Type B pancreatic cell (in vitro differentiated cells): ENCODE data around the gene VPS50. TPM values are rescaled to one million over a fixed set of nuclear protein-coding genes. Genes with fewer than 3 reads are reported as not detected.

ENCODE experiments used
- DNase-seq: peaks from one replicate; pipeline ENCODE4 v3.0.0; 2021; ENCODE audit warnings: mixed read lengths; ENCODE audit not compliant: unreplicated experiment; ENCODE audit errors: extremely low spot score
- H3K27ac Mint-ChIP-seq: 2 replicates; pipeline ENCODE4 v1.8.0; 2021; ENCODE audit warnings: mild to moderate bottlenecking, mixed read lengths
- H3K27me3 Mint-ChIP-seq: 2 replicates; pipeline ENCODE4 v1.8.0; 2021; ENCODE audit warnings: mixed read lengths
- H3K36me3 Mint-ChIP-seq: 2 replicates; pipeline ENCODE4 v1.8.0; 2021; ENCODE audit warnings: mixed read lengths
- H3K4me1 Mint-ChIP-seq: one replicate; pipeline ENCODE4 v1.8.0; 2021; ENCODE audit warnings: mixed read lengths; ENCODE audit not compliant: unreplicated experiment
- H3K4me3 Mint-ChIP-seq: 2 replicates; pipeline ENCODE4 v1.8.0; 2021; ENCODE audit warnings: mild to moderate bottlenecking, mixed read lengths
- H3K9me3 Mint-ChIP-seq: 2 replicates; pipeline ENCODE4 v1.8.0; 2021; ENCODE audit warnings: mixed read lengths
- total RNA-seq: library from RNA; stranded (reverse); gene quantifications from 2 replicates; pipeline ENCODE4 v1.2.1, GENCODE V29; 2021; ENCODE audit warnings: low replicate concordance
- TF ChIP-seq, protein P1 (sequence below): fragments of 200-600 bp; sonication (generic); conservative IDR thresholded peaks from 2 replicates; pipeline ENCODE4 v1.5.0; 2021; ENCODE audit warnings: antibody characterized with exemption, mild to moderate bottlenecking

VPS50 gene
- total RNA-seq, 1 donor from 2014 or later: 26.5 TPM

DNA sequence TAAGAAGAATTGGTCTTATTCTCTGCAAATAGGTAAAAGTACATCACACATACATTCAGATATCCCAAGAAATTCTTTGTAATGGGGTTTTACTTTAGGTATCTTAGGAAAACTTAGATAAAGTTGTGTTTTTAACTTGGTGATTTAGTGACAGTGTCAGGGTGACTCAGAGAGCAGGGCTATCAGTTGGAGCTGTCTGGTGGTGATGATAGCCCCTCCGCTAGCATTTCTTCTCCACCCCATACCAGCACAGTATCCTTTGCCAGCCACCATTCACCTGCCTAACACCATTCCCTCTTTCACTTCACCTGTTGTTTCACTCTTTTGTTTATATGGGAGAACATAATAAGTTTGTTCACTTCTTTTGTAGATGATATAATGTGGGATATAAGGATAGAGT is 30.4 kb downstream of the VPS50 start:
- no peaks in the 10 kb centered on the region for H3K4me1 Mint-ChIP-seq
- TF ChIP-seq, protein P1, sequence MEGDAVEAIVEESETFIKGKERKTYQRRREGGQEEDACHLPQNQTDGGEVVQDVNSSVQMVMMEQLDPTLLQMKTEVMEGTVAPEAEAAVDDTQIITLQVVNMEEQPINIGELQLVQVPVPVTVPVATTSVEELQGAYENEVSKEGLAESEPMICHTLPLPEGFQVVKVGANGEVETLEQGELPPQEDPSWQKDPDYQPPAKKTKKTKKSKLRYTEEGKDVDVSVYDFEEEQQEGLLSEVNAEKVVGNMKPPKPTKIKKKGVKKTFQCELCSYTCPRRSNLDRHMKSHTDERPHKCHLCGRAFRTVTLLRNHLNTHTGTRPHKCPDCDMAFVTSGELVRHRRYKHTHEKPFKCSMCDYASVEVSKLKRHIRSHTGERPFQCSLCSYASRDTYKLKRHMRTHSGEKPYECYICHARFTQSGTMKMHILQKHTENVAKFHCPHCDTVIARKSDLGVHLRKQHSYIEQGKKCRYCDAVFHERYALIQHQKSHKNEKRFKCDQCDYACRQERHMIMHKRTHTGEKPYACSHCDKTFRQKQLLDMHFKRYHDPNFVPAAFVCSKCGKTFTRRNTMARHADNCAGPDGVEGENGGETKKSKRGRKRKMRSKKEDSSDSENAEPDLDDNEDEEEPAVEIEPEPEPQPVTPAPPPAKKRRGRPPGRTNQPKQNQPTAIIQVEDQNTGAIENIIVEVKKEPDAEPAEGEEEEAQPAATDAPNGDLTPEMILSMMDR: no peak
- H3K4me3 Mint-ChIP-seq: no peak overlapping the region
- no peaks in the 10 kb centered on the region for H3K27me3 Mint-ChIP-seq
- no peaks in the 10 kb centered on the region for H3K36me3 Mint-ChIP-seq
- no peak for DNase-seq
- no peaks in the 10 kb centered on the region for H3K9me3 Mint-ChIP-seq
- no peak overlapping the region for H3K27ac Mint-ChIP-seq

DNA sequence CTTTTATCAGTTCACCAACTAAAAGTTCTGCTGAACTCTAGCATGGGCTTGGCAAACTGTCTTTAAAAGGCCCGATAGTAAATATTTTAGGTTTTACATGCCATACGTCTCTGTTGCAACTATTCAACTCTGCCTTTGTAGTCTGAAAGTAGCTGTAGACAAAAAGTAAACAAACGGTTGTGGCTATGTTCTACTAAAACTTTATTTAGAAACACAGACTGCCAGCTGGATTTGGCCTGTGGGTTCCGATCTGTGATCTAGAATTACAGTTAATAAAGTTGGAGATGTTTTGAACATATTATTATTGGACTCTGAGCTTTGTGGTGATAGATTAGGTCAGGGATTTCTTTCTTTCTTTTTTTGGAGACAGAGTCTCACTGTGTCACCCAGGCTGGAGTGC is 33.1 kb downstream of the VPS50 start:
- Mint-ChIP-seq H3K9me3 (no peaks in the 10 kb centered on the region), H3K4me3 (no peak overlapping the region), H3K36me3 (no peaks in the 10 kb centered on the region), H3K27me3 (no peaks in the 10 kb centered on the region), H3K27ac (no peak overlapping the region), H3K4me1 (no peaks in the 10 kb centered on the region)
- TF ChIP-seq, protein P1: no peak
- DNase-seq: no peak

DNA sequence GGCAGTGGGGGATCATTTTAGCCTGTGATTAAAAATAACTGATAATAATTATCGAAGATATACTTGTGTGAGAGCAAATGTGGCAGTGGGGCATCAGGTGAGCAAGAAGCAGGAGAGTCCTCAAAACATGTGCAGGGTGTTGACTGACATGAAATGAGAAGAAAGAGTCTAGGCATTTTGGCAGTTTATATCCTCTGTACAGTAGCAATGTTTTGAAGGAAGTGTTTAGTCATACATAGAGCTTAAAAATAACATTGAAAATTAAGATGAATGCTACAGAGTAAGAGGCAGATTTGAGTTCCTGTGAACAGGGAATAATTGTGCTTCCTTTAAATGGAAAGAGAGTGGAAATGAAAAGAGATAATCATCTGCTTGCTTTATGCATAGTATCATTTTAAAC is 47.4 kb downstream of the VPS50 start:
- no peaks in the 10 kb centered on the region for H3K4me1 Mint-ChIP-seq
- H3K27ac Mint-ChIP-seq: no peak overlapping the region
- TF ChIP-seq, protein P1: no peak
- no peak overlapping the region for H3K4me3 Mint-ChIP-seq
- peaks cover 20% of the 10 kb centered on the region for H3K36me3 Mint-ChIP-seq
- H3K9me3 Mint-ChIP-seq: no peaks in the 10 kb centered on the region
- H3K27me3 Mint-ChIP-seq: no peaks in the 10 kb centered on the region
- no peak for DNase-seq

DNA sequence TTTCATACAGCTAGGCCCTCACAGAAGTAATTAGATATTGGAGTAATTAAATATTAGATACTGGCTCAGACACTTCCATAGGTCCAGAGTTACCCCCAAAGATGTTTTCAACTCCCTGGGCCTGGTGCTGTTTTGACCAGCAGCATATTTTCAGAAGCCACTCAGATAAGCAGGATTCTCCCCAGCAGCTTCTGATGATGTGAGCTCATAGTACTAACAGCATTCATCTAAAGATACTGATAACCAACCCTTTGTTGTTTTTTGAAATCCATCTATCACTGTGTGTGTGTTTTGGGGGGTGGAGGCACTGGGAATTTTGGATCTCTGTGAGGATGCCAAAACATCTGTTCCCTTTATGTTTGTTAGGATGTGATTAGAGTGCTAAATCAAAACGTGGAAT is 52.7 kb downstream of the VPS50 start:
- no peak overlapping the region for H3K27ac Mint-ChIP-seq
- H3K36me3 Mint-ChIP-seq: peaks cover 6% of the 10 kb centered on the region
- TF ChIP-seq, protein P1: no peak
- H3K4me3 Mint-ChIP-seq: no peak overlapping the region
- no peaks in the 10 kb centered on the region for H3K4me1 Mint-ChIP-seq
- no peaks in the 10 kb centered on the region for H3K9me3 Mint-ChIP-seq
- DNase-seq: no peak
- no peaks in the 10 kb centered on the region for H3K27me3 Mint-ChIP-seq

DNA sequence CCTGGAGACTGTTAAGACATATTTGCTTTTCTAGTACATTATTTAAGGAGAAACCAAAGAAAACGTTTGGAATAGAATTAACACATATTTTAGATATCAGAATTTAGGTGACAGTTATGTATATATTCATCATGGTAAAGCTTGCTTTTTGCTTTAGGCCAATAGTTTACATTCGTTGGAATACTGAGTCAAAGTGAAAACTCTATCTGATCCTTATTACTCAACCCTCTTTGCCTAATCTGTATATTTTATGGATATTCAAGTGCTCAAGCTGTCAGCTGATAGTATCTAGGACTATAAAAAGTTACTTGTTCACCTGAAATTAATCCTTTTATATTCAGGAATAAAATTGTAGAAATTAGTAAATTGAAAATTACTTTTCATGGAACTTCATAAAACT is 61.1 kb downstream of the VPS50 start:
- Mint-ChIP-seq H3K27ac (no peak overlapping the region), H3K9me3 (no peaks in the 10 kb centered on the region), H3K4me3 (no peak overlapping the region), H3K36me3 (no peaks in the 10 kb centered on the region), H3K27me3 (no peaks in the 10 kb centered on the region), H3K4me1 (no peaks in the 10 kb centered on the region)
- DNase-seq: no peak
- TF ChIP-seq, protein P1: no peak

DNA sequence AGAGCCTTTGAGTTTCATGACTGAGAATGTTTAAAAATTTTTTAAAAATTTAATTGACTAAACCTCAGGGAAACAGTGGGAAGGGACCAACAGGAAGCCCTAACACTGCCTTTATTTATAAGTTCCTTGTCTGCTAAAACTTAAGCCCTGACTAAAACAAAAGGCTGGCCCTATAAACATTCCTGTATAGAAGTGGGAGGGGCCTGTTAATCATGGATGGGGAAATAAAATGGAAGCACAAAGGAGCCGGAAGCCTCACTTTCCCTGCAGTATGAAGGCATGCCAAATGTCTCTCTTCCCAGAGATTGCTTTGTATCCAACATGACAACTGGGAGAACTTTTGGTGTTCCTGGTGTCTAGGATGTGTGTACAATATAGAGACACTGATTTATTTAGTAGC is 66.0 kb downstream of the VPS50 start:
- Mint-ChIP-seq H3K9me3 (no peaks in the 10 kb centered on the region), H3K4me1 (no peaks in the 10 kb centered on the region), H3K36me3 (no peaks in the 10 kb centered on the region), H3K4me3 (no peak overlapping the region), H3K27me3 (no peaks in the 10 kb centered on the region), H3K27ac (no peak overlapping the region)
- no peak for DNase-seq
- TF ChIP-seq, protein P1: no peak
